HG02763 (cell line): ENCODE results near the gene CMTR2.
A peak's percentile ranks its signal among the peaks of the same experiment; 100 is the strongest.
"Not testable (repeated sequence)": the region's sequence is repeated elsewhere in the genome, so short reads cannot be mapped to it uniquely, and the experiment has no call there.

ENCODE experiments used
- ATAC-seq: cut with Tn5 transposase; IDR thresholded peaks from one replicate; pipeline ENCODE4 v1.9.1; 2021; ENCODE audit warnings: mild to moderate bottlenecking, moderate library complexity; ENCODE audit not compliant: unreplicated experiment

CMTR2 gene, protein sequence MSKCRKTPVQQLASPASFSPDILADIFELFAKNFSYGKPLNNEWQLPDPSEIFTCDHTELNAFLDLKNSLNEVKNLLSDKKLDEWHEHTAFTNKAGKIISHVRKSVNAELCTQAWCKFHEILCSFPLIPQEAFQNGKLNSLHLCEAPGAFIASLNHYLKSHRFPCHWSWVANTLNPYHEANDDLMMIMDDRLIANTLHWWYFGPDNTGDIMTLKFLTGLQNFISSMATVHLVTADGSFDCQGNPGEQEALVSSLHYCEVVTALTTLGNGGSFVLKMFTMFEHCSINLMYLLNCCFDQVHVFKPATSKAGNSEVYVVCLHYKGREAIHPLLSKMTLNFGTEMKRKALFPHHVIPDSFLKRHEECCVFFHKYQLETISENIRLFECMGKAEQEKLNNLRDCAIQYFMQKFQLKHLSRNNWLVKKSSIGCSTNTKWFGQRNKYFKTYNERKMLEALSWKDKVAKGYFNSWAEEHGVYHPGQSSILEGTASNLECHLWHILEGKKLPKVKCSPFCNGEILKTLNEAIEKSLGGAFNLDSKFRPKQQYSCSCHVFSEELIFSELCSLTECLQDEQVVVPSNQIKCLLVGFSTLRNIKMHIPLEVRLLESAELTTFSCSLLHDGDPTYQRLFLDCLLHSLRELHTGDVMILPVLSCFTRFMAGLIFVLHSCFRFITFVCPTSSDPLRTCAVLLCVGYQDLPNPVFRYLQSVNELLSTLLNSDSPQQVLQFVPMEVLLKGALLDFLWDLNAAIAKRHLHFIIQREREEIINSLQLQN

DNA sequence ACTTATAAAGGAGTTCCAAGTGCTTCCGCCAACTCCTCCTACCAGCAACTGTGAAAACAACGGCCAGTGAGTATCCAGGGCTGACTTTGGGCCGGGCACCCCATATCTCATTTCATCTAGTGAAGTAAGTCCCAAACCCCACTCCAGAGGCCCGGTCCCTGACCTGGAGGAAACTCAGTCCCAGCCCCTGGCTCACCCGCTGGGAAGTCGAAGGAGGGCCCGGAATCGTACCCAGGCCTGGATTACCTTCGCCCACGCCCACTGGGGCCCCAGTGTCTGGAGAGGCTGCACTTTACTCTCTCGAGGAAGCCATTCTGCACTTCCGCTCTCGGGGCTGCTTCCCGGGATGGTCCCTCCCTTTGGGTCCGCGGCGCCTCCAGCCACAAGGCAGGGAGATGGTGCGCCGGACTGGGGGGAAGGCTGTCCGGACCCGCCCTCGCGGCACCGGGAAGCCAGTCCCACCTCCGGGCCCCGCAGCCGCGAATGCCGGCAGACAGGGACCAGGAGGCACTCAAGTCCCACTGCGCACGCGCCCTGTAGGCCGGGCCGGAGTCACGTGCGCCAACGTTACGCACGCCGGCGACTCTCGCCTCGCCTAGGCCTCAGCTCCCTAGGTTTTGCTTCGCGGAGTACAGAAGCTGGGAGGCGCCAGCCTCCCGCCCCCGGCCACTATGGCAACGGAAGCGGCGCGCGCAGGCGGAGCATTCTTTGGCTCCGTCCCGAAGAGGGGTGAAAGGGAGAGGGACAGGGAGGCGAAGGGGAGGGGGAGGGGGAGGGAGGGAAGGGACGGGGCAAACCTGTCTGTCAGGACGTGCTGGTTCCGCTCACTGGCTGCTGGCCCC is at the start of gene CMTR2:
TSS of gene CMTR2 (minus strand) at position 513 of the 842 bp plus-strand sequence. CDS start 3,482 bp downstream, outside the sequence.
- ATAC-seq, result peak; percentile 92

DNA sequence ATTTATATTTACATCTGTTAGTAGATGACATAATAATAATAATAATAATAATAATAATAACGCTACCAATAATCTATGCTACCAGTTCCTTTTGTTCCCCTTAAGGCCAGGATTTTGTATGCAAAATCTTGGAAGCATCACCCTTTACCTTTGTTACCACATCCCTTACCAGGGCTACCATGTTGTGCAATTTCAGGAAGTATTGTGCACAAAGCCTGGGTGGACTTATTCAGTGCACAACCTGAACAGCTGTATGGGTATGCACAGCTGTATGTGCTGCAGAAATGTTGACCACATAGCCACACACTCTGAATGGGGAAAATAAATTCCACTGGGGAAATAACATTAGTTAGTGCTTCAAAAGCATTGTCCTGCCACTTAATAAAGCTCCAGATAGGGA is 49.4 kb upstream of the CMTR2 start:
- ATAC-seq, result no peak

DNA sequence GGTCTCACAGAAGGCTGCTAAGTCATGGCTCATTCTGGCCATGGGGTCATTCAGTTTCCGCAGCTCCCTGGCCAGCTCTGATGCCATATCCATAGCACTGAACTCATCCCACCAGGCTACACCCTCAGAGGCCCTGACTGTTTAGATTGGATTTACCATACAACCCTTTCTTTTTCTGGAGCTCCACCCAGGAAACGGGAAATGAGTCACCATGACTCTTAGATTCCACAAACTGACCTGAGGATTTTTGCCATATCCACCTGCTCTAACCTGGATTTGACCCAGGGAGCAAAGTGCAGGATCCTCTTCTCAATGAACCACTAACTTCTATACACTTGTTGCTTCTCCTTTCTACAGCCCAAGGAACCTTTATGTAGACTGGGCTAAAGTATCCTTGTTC is 49.0 kb upstream of the CMTR2 start:
- ATAC-seq, result no peak

DNA sequence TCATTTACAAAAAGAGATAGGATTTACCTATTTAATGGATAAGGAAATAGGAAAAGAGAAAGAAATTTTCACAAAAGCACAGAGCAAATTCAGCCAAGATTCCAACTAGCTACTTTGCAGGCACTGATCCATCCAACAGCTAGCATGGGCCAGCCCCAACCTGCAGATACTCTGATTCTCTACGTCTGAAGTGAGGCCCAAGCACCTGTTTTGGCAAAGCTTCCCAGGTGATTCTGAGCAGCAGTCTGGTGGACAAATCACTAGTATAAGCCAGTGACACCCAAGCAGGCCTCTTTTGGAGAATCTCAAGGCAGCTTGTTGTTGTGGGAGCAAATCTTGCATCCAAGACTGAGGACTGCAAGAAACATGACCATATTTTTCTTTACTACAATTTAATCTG is 48.4 kb upstream of the CMTR2 start:
- no peak for ATAC-seq

DNA sequence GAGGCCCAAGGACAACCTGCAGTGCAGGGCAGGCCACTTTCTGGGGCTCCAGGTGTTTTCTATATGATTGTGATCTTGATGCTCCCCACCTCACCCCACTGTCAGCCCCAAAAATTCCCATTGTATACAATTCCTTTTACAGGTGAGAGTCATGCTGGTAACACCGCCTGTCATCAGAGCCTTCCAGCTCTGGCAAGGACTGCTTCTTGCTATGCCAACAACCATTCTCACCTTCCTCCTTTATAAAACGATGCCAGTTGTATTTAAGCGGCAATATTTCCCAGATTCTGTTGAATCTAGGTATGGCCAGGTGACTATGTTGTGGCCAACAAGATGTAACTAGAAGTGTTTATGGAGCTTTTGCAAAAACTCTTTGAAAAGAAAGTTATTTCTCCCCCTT is 38.9 kb upstream of the CMTR2 start:
- ATAC-seq, result no peak

DNA sequence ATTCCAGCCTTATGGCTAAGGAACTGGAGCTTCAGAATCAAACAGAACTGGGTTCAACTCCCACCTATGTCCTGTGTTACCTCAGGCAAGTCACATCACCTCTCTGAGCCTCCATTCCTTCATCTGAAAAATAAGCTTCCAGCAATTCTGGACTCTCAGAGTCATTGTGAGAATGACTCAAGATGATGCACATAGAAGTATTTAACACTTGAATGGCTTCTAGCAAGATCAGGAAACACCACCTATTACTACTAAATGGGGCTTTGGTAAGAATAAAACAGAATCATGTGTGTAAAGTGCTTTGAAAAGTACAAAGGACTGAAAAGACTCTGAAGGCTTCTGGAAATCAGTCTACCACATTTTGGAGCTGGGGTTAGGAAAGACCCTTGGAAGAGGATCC is 38.5 kb upstream of the CMTR2 start:
- ATAC-seq, result no peak

DNA sequence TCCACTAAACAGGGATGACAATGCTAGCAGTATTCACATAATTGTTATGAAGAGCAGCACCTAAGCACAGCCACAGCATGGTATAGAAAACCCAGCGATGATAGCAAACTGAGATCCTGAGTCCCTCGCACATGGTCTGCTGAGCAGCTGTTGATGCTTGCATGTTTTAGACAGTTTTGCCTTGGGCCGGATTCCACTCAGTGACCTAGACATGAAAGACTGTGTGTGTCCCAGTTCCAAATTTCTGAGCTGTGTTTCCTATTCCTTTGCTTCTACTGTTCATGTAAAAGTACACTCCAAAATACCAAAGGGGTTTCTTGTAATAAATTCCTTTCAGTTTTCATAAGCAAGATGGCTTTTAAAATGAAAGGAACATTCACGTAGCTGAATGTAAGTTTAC is 30.8 kb upstream of the CMTR2 start:
- ATAC-seq, result no peak

DNA sequence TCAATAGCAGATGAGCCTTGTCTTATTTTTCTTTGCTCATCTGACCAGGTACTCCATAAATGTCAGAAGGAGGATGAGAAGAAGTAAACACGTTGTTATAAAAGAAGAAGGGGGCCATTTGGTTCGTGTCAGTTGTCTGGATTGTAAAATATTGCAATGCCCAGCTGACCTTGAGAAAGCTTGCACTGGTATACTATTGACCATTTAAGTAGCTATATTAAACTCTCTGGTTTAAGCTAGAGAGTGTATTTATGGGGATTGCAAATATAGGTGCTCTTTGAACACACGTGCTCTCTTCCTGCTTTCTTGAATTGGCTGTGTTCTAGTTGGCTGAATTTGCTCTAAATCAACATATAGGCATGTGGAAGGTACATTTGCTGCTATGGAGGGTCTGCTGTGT is 26.1 kb upstream of the CMTR2 start:
- ATAC-seq, result no peak

DNA sequence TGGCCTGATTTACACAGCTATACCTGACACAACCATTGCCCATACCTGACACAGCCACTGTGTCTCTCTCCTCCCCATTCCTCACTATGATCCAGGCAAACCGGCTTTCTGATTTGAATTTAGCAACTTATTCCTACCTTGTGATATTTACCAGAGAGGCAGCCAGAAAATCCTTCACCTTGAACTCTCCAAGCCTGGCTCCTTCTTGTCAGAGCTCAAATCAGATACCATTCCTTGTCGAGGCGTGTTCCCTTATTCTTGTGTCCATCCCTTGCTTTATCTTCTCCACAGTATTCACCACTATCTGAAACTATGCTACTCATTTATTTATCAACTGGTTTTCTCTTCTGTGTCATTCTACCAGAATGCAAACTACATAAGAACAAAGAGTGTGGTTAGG is 24.4 kb upstream of the CMTR2 start:
- not testable (repeated sequence) for ATAC-seq

DNA sequence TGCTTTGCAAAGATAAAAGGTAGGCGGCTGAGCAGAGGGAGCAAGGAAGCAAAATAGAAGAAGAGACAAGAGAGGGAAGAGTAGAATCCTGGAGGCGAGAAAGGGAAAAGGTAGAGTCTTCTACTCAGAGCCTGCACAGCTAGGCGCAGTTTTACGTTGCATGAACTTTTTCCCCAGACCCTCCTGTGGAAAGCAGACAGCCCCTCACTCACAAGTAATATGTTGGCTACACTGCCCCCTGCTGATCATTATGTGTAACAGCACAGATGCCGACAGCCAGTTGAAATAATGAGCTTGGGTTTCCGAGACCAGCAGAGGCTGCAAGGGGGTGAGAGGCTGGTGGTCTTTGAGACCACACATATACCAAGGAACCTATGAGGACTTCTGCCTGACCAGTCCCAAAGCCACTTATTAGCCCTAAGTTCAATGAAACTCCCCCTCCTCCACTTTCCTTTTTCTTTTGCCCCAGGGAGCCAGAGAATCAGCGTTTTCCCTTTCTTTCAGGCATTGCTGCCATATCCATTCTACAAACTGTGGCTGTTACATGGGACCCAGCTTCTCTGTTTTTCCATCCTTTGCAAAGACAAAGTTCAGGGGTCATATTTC is 22.5 kb upstream of the CMTR2 start:
- no peak for ATAC-seq

DNA sequence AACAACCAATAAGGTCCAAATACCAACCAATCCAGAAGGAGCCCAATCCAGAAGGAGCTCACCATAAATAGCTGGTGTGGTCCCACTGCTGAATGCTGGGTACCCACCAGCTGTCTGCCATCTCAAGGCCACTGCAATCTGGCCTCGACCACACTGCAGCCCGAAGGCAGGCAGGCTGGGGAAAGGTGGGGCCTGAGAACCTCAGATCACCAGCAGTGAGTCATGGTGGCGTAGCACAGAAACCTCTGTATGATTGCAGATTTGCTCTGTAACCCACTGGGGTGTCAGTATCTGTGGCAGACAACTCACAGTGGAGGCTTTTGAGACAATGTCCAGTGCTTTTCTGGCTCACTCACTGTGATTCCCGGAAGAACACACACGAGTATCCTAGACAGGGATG is 14.7 kb upstream of the CMTR2 start:
- ATAC-seq, result no peak

DNA sequence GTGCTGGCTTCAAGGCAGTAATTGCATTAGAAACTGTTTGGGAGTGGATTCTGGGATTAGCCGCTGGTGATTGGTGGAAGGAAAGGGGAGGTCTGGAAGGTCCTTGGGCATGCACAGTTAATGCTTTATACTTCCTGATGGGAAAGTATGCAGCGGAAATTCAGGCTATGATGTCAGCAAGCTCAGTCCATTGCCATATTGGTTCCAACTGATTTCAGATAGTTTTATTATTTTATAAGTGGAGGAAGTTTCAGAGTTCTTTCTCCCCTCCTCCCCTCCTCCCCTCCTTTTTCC is 8.1 kb upstream of the CMTR2 start:
- no peak for ATAC-seq

DNA sequence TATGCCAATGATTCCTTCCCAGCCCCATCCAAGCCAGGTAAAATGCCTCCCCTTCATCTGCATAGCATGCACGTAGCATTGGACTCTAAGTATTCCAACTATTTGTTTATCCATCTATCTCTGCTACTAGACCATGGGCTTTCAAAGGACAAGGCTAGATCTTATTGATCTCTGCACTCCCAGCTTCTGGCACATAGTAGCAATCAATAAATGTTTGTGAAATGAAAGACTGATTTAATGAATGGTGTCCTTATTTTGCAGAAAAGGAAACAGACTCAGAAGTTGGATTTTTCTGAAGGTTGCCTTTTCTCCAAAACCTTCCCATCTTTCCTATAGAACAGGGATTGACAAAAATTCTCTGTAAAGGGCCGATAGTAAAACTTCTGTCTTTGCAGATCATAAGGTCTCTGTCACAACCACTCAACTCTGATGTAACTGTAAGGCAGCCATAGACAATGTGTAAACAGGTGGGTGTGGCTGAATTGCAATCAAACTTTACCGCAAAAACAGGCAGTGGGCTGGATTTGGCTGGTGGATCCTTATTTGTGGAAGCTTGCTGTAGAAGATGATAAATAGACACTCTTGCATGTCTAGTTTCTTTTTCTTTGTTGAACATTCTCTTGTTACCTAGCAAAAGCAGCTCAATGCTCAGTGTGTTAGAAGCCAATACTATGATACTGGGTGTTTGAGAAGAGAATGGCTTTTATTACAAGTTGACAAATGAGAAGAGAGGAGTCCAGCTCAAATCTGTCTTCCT is 7.6 kb upstream of the CMTR2 start:
- ATAC-seq, result no peak

DNA sequence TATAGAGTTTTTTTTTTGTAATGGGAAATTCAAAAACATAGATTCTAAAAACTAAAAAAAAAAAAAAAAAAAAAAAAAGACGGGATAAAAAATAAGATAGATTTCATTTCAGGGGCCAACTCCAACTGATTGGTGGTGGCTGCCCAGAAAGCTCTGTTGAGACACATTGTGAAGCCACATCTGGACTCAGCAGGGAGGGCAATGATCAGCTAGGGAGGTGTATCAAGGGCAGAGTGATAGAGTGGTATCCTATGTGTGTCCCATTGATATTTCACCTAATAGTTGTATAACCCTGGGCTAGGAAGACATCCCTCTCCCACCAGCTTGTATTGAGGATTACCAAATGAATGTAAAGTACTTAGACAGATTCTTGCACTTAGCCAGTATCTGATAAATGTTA is 6.7 kb upstream of the CMTR2 start:
- no peak for ATAC-seq

DNA sequence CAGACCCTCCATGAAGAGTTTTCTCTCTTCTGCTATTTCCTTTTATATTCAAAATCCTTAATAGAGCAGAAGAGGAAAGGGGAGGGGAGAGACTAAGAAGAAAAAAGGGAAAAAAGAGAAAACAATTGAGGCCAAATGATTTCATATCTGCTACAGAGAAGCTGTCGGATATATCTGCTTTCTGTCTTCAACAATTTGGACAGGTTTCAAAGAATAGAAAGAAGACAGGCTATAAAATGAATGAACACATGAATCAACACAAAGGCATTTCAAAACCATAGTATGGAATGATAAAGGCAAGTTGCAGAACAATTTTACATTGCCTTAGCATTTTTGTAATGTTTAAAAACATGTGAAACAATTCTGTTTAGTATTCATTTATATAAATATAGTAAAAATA is 4.7 kb upstream of the CMTR2 start:
- no peak for ATAC-seq

DNA sequence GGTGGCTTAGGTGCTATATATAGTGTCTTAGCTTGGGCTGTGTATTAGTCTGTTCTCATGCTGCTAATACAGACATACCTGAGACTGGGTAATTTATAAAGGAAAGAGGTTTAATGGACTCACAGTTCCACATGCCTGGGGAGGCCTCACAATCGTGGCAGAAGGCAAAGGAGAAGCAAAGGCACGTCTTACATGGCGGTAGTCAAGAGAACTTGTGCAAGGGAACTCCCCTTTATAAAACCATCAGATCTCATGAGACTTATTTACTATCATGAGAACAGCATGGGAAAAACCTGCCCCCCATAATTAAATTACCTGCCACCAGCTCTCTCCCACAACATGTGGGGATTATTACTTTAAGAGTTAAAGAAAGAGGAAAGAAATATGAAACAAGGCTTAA is 2.9 kb upstream of the CMTR2 start:
- not testable (repeated sequence) for ATAC-seq

DNA sequence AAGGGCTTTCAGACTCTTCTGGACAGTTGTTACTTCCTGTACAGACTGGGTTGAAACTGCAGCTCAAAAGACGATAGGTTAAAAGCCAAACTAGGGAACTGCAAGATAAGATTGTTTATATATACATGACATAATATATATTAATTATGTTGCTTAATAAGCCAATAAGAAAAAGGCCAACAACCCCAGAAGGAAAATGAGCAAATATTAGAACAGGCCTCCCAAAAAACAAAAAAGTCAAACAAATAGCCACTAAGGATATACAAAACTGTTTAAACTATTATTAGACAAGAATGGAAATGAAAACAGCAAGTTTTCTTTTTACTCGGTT is 495 bp upstream of the CMTR2 start:
- ATAC-seq, result no peak

DNA sequence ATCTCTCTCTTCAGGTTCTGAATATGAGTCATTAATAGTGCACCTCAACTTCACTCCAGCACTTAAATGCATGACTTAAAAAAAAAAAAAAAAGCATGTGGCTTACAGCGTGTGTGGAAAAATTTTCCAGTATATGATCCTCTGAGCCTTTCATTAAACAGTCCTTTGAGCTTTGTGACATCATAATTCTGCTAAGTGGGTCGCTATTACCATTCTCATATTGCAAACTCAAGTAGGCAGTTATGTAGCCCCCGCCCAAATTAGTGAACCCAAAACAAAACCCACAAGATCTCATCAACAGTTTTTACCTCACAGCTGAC is 672 bp downstream of the CMTR2 start:
- no peak for ATAC-seq

DNA sequence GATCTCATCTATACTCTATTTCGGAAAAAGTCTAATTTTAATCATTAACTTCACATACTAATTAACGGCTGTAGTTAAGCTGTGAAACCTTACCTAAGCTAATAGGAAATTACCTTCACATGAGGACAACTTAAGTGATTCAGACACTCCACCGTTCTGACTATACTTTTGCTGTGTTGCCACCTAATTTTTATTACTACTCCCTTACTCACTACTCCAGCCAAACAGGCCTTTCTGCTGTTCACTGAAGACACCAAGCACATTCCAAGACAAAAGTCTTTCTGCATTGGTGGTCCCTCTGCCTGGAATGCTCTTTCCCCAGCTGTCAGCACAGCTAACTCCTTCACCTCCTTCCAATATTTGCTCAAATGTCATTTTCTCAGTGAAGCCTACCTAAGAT is 1.3 kb downstream of the CMTR2 start:
- ATAC-seq, result no peak

DNA sequence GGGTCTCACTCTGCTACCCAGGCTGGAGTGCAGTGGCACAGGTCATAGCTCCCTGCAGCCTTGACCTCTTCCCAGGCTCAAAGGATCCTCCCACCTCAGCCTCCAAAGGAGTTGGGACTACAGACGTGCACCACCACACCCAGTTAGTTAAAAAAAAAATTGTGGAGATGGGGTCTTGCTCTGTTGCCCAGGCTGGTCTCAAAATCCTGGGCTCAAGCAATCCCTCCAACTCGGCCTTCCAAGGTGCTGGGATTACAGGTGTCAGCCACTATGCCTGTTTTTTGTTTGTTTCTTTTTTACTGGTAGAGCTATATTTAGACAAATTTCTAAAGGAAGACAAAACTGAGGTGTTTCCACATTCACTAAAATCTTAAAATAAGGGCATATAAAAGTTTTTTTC is 1.7 kb downstream of the CMTR2 start:
- no peak for ATAC-seq

DNA sequence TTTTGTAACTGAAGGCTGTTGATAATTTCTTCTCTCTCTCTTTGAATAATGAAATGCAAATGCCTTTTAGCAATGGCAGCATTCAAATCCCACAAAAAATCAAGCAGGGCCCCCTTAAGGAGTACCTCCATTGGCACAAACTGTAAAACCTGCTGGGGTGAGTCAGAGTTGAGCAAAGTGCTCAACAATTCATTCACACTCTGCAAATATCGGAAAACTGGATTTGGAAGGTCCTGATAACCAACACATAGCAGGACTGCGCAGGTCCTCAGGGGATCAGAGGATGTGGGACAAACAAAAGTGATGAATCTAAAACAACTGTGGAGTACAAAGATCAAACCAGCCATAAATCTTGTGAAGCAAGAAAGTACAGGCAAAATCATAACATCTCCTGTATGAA is 5.6 kb downstream of the CMTR2 start:
- no peak for ATAC-seq
